ENCODE measurements around the gene ISCA1.

The ISCA1 gene

DNA sequence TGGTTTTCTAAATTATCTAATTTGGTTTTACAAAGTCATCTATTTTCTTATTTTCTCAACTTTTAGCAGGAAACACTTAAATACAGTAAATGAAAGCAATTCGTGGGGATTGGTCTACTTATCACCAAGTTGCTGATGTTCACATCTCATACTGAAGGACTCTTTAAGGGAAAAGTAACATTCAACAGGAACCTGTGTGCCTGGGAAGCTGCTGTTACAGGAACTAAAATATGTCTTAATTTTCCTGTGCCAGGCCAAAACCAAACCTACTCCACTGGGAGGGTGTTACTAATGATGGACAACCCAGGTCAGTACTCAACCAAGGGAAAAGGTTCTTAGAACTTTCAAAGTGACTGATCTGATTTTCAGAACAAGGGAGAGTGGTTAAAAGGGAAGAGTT, 5.3 kb downstream of the ISCA1 start:
- H3K4me3 ChIP-seq (ENCODE audit: control insufficient read depth, low read depth, low read length), result no peak overlapping the region
- DNase-seq (ENCODE audit: low read depth), result no peak
- TF ChIP-seq, protein P1, sequence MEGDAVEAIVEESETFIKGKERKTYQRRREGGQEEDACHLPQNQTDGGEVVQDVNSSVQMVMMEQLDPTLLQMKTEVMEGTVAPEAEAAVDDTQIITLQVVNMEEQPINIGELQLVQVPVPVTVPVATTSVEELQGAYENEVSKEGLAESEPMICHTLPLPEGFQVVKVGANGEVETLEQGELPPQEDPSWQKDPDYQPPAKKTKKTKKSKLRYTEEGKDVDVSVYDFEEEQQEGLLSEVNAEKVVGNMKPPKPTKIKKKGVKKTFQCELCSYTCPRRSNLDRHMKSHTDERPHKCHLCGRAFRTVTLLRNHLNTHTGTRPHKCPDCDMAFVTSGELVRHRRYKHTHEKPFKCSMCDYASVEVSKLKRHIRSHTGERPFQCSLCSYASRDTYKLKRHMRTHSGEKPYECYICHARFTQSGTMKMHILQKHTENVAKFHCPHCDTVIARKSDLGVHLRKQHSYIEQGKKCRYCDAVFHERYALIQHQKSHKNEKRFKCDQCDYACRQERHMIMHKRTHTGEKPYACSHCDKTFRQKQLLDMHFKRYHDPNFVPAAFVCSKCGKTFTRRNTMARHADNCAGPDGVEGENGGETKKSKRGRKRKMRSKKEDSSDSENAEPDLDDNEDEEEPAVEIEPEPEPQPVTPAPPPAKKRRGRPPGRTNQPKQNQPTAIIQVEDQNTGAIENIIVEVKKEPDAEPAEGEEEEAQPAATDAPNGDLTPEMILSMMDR (conservative IDR thresholded peaks at IDR 0.05; ENCODE audit: control insufficient read depth, insufficient read depth, low read depth, low read length), result no peak

DNA sequence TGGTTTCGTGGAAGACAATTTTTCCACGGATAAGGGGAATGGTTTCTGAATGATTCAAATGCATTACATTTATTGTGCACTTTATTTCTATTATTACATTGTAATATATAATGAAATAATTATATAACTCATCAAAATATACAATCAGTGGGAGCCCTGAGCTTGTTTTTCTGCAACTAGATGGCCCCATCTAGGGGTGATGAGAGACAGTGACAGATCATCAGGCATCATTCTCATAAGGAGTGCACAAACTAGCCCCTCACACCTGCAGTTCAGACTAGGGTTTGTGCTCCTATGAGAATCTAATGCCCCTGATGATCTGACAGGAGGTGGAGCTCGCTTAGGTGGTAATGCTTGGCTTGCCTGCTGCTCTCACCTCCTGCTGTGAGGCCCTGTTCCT, 6.4 kb downstream of the ISCA1 start:
- no peak overlapping the region for H3K4me3 ChIP-seq (ENCODE audit: control insufficient read depth, low read depth, low read length)
- TF ChIP-seq, protein P1 (conservative IDR thresholded peaks at IDR 0.05; ENCODE audit: control insufficient read depth, insufficient read depth, low read depth, low read length), result peak; percentile 18
- DNase-seq (ENCODE audit: low read depth), result no peak

DNA sequence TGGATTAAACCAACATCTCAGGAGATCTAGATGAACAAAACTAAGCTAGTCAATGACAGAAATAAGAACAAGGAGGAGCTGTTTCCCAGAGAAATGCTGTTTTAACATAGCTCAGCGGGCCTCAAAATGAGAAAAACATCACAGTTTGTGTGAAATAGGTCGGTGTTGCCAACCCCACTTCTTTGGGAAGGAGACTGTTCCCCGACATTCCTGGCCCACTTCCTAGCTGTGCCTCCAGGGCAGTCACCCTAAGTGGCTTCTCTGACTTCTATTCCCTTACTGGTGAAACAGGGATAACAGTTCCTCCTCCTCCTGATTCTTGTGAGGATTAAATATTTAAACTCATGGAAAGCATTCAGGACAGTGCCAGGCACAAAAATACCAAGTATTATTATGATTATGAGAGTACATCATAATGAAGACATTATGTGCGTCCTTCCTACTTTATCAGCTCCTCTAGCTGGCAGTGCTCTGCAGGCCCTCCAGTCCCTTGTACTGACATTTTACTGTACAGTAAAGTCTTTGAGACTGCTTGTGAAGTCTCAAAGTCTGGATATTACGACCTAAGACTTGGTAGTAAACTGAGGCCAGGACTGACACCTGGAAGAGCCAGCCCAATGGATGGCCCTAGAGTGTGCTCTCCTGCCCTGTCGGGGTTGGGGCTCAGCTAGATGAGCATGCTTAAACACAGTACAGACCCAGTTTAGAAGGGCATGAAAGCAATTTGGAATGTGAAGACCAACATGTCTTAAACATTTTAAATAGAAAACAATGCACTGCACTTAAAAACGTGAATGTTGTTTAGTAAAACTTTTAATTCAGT, 7.3 kb downstream of the ISCA1 start:
- H3K4me3 ChIP-seq (ENCODE audit: control insufficient read depth, low read depth, low read length), result no peak overlapping the region
- TF ChIP-seq, protein P1 (conservative IDR thresholded peaks at IDR 0.05; ENCODE audit: control insufficient read depth, insufficient read depth, low read depth, low read length), result no peak
- DNase-seq (ENCODE audit: low read depth), result no peak

DNA sequence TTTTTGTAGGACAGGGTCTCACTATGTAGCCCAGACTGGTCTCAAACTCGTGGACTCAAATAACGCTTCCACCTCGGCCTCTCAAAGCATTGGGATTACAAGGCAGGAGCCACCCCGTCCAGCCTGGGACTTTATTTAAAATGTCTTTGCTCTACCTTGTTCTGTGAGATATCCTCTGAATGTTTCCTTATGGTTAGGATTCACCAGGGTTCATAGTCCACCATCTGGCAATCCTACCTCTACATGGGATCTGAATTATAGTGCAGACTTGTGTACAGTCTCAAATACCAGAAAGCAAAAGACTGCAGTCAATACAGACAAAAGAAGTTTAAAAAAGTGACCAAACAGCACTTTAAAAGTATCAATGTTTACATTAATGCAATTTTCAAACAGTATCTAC, 10.1 kb downstream of the ISCA1 start:
- DNase-seq (ENCODE audit: low read depth), result no peak
- TF ChIP-seq, protein P1 (conservative IDR thresholded peaks at IDR 0.05; ENCODE audit: control insufficient read depth, insufficient read depth, low read depth, low read length), result no peak

DNA sequence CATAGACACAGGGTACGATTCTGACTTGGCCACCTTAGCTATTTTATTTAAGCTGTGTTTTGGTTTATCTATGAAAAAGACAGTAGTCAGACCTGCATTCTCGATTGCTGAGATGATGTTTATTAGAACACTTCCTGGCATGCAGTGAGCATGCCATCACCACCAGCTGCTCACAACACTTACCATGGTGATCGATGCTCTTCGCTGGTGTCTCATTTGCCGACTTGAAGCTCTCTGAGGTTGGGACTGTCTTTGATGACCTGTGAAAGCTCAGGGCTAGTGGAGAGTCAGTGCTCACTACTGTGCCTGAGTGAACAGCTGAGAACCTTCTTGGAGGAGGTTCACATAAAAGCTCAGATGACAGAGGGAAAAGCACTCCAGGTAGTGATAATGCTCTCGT, 18.5 kb downstream of the ISCA1 start:
- TF ChIP-seq, protein P1 (conservative IDR thresholded peaks at IDR 0.05; ENCODE audit: control insufficient read depth, insufficient read depth, low read depth, low read length), result no peak
- no peak for DNase-seq (ENCODE audit: low read depth)
- no peak overlapping the region for H3K4me3 ChIP-seq (ENCODE audit: control insufficient read depth, low read depth, low read length)

More for the DNA sequence above, 10.1 kb downstream of the ISCA1 start:
- H3K4me3 ChIP-seq (ENCODE audit: control insufficient read depth, low read depth, low read length), result no peak overlapping the region

DNA sequence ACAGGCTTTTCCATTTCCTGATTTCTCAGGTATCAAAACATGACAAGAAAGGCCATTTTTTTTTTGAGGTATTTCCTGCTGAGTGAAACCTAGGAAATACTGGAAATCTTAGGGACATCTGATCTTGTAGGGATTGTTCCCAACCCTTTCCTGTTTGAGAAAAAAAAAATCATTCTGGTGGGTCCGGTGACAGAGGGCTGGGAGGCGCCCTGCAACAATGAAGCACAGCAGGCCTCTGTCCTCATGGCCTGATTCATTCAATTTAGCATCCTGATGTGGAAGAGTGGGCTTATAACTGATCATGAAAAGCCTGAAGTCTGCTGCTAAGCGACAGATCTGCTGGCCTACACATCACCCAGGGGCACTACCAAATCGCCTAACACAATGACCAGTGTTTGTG, 19.8 kb downstream of the ISCA1 start:
- TF ChIP-seq, protein P1 (conservative IDR thresholded peaks at IDR 0.05; ENCODE audit: control insufficient read depth, insufficient read depth, low read depth, low read length), result no peak
- H3K4me3 ChIP-seq (ENCODE audit: control insufficient read depth, low read depth, low read length), result no peak overlapping the region
- DNase-seq (ENCODE audit: low read depth), result no peak

Data from fibroblast of mammary gland (primary cell).